Ishikawa (cell line): ENCODE measurements around the gene FGD1.

Source experiments
- EP300 ChIP-seq: IDR thresholded peaks from 2 replicates; pipeline ENCODE4 v1.6.1; 2012; ENCODE audit warnings: borderline replicate concordance
- MAX ChIP-seq: IDR thresholded peaks from 2 replicates; pipeline ENCODE4 v1.6.1; 2012
- RAD21 ChIP-seq: IDR thresholded peaks from 2 replicates; pipeline ENCODE4 v1.6.1; 2012; ENCODE audit warnings: low read depth
- TCF12 ChIP-seq: IDR thresholded peaks from 2 replicates; pipeline ENCODE4 v1.6.1; 2012; ENCODE audit warnings: low read depth

- TF ChIP-seq TCF12 (no peak), EP300 (no peak), MAX (no peak), RAD21 (no peak)
Measured at GRCh38 chrX:54482839-54483593, 13.0 kb downstream of the FGD1 start.
